Bronchial epithelial cell (primary cell): ENCODE results near the gene ATP5PB. TPM values are rescaled to one million over a fixed set of nuclear protein-coding genes. Genes with fewer than 3 reads are reported as not detected.

Source experiments
- DNase-seq: peaks from one replicate; pipeline ENCODE4 v3.0.0-alpha.2; 2010; ENCODE audit warnings: low read depth
- FAIRE-seq: peaks from 2 replicates; lab custom pipeline; 2011; peaks lifted over from hg19 to GRCh38; lab: Jason Lieb, UNC
- H3K27me3 ChIP-seq: 2 replicates; pipeline ENCODE4 v1.5.1; 2011; ENCODE audit warnings: low read length; ENCODE audit not compliant: control insufficient read depth, insufficient read depth
- H3K36me3 ChIP-seq: 2 replicates; pipeline ENCODE4 v1.5.1; 2011; ENCODE audit warnings: low read length; ENCODE audit not compliant: control insufficient read depth, insufficient read depth
- H3K4me3 ChIP-seq: 2 replicates; pipeline ENCODE4 v1.5.1; 2011; ENCODE audit warnings: mild to moderate bottlenecking, low read depth, low read length, control low read depth
- CTCF ChIP-seq: IDR thresholded peaks from 2 replicates; pipeline ENCODE4 v1.5.1; 2011; ENCODE audit warnings: mild to moderate bottlenecking, moderate library complexity, low read length, control low read depth, inconsistent platforms; ENCODE audit not compliant: insufficient read depth, severe bottlenecking
- total RNA-seq: library from RNA; depleted of rRNA; stranded (reverse); fragments of >200 nt; gene quantifications from 2 replicates; pipeline ENCODE4 v1.2.1, GENCODE V29; 2014

Gene ATP5PB
- total RNA-seq, 1 donor from 2014 or later: 259 TPM

- TF ChIP-seq CTCF: no peak
- H3K36me3 ChIP-seq: no peaks in the 10 kb centered on the region
- H3K27me3 ChIP-seq: peaks cover 2% of the 10 kb centered on the region
- no peak overlapping the region for H3K4me3 ChIP-seq
- no peak for DNase-seq
- FAIRE-seq: no peak
Observed at GRCh38 chr1:111490220-111490619, 41.0 kb downstream of the ATP5PB start.

DNA sequence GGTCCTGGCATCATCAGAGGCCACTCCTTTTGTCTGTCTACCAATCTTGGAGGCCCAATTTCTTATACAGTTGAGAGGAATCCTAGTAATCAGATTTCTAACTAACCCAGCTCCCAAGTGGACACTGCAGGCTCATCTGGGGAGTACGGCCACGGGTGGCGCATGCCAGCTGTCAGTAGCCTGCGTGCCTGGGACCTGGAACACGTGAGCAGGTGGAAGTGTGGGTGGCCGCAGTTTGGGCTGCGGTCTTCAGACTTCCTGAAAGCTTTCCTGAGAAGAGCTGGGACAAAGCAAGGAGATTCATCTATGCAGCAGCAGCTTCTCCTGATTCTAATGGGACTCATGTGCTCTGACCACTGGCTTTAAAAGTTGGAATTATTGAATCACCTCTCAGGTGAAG is 41.8 kb downstream of the ATP5PB start:
- Histone ChIP-seq H3K27me3 (peaks cover 2% of the 10 kb centered on the region), H3K4me3 (no peak overlapping the region), H3K36me3 (no peaks in the 10 kb centered on the region)
- no peak for TF ChIP-seq CTCF
- FAIRE-seq (no peak), DNase-seq (no peak)

GRCh38 chr1:111496398-111496797 is 47.1 kb downstream of the ATP5PB start:
- no peak for FAIRE-seq
- Histone ChIP-seq H3K27me3 (no peaks in the 10 kb centered on the region), H3K36me3 (no peaks in the 10 kb centered on the region), H3K4me3 (no peak overlapping the region)
- TF ChIP-seq CTCF: no peak
- no peak for DNase-seq

DNA sequence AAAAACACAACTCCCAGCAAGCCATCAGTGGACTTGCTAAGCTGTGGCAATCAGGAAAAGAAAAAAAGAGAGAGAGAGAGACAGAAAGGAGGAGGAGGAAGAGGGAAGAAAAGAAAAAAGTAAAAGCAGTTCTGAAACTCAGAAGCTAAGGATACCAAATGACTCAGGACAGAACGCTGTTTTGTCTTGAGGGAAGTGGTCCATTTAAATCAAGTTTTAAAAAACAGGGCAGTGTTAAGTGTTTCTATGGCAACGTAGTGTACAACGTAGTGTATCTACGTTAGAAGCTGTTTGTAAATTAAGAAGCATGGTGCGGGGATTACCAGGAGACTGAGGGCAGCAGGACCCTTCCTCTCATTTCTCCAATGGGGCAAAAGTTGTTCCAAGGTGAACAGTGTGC is 48.3 kb downstream of the ATP5PB start:
- Histone ChIP-seq H3K27me3 (no peaks in the 10 kb centered on the region), H3K4me3 (no peak overlapping the region), H3K36me3 (no peaks in the 10 kb centered on the region)
- no peak for DNase-seq
- no peak for FAIRE-seq
- no peak for TF ChIP-seq CTCF

DNA sequence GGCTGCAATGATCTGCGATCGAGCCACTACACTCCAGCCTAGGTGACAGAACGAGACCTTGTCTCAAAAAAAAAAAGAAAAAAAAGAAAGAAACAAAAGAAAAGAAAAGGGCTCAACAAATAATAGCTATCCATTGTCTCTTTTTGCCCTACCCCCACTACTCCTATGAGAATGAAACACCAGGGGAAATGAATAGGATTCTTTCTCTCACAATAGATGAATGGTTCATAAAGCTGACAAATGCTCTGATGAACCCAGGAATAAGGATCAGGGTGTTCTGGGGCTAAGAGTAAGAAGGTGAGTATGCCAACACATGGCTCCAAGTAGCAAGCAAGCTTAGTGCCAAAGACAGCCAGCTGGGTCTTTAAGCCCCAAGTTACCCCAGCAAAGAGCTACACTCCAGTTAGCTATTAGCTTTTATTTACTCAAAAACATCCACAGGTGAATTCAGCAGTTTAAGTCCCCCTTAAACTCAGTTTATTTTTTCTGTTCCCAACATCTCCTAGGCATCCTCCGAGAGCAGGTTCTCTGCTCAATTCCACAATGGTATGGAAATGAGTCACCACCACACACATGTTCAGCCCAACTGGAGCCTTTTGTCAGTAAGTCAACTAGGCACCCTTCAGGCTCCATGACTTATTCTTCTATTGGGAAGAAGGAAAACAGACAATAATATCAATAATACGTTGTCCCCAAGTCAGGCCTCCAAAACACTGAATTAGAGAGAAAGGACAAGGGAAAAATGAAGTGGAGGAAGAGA is 49.9 kb downstream of the ATP5PB start:
- FAIRE-seq (no peak), DNase-seq (peak; percentile 18)
- no peak overlapping the region for H3K4me3 ChIP-seq
- no peaks in the 10 kb centered on the region for H3K27me3 ChIP-seq
- TF ChIP-seq CTCF: no peak
- H3K36me3 ChIP-seq: no peaks in the 10 kb centered on the region

DNA sequence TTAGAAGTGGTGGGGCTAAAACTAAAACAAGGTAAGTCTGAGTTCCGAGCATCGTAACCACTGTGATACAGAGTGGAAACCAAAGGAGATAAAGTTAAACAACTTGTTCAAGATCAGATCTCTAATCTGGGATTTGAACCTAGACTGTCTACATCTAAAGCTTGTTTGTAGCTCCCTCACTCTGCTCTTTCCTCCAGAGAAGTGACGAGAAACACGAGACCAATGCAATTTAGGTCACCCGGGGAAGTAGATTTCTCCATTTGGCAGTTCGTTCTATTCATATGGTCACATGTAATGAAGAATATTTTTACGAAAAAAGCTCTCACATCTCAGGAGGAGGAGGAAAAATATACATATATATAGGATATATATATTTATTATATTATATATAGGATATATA is 52.4 kb downstream of the ATP5PB start:
- DNase-seq (no peak), FAIRE-seq (no peak)
- H3K36me3 ChIP-seq: no peaks in the 10 kb centered on the region
- TF ChIP-seq CTCF: no peak
- no peaks in the 10 kb centered on the region for H3K27me3 ChIP-seq
- H3K4me3 ChIP-seq: no peak overlapping the region
